Activated CD4-positive, alpha-beta T cell treated with anti-CD3 and anti-CD28 coated beads for 36 hours (primary cell): ENCODE measurements around the gene RFT1. TPM values are rescaled to one million over a fixed set of nuclear protein-coding genes. Genes with fewer than 3 reads are reported as not detected.

Source experiments
- ATAC-seq: fragments of 200-7000 bp; cut with Tn5 transposase; one replicate; pipeline ENCODE4 v1.10.0; 2021; ENCODE audit warnings: mild to moderate bottlenecking, moderate library complexity
- CTCF ChIA-PET: fragments of 350-600 bp; sonication (Branson Sonifier 250); formaldehyde crosslinking; loops from one replicate; lab custom pipeline; 2021; ENCODE audit warnings: antibody characterized with exemption; lab: Charles Lee
- POLR2A ChIA-PET: fragments of 350-600 bp; sonication (Branson Sonifier 250); formaldehyde crosslinking; loops from one replicate; lab custom pipeline; 2021; ENCODE audit warnings: antibody characterized with exemption, inconsistent platforms; lab: Charles Lee
- DNase-seq: peaks from one replicate; pipeline ENCODE4 v3.0.0-alpha.2; 2020
- H3K27ac Mint-ChIP-seq: one replicate; pipeline ENCODE4 v1.8.0; 2021; ENCODE audit warnings: mixed read lengths
- H3K27me3 Mint-ChIP-seq: one replicate; pipeline ENCODE4 v1.8.0; 2021; ENCODE audit warnings: mixed read lengths
- H3K36me3 Mint-ChIP-seq: one replicate; pipeline ENCODE4 v1.8.0; 2021; ENCODE audit warnings: low read depth, mixed read lengths
- H3K4me1 Mint-ChIP-seq: one replicate; pipeline ENCODE4 v1.8.0; 2021; ENCODE audit warnings: mixed read lengths
- H3K4me3 Mint-ChIP-seq: one replicate; pipeline ENCODE4 v1.8.0; 2021; ENCODE audit warnings: mild to moderate bottlenecking, moderate library complexity, mixed read lengths
- H3K9me3 Mint-ChIP-seq: one replicate; pipeline ENCODE4 v1.8.0; 2021; ENCODE audit warnings: low read depth, mixed read lengths
- intact Hi-C, 2 experiments: fragments of 100-400 bp; cut with DNase I in 1 of 2; cut with micrococcal nuclease in 1 of 2; formaldehyde crosslinking; loops; one replicate each; pipeline versions ENCODE4 v1.14.2 to v1.15.1; 2022 to 2024; cut with DNase I, micrococcal nuclease
- total RNA-seq, 2 experiments: library from RNA; stranded (reverse); gene quantifications; one replicate each; pipeline ENCODE4 v1.2.3, GENCODE V29; 2021

RFT1 gene
- total RNA-seq, 2 experiments from 2014 or later: 39.8 to 49.0 TPM

DNA sequence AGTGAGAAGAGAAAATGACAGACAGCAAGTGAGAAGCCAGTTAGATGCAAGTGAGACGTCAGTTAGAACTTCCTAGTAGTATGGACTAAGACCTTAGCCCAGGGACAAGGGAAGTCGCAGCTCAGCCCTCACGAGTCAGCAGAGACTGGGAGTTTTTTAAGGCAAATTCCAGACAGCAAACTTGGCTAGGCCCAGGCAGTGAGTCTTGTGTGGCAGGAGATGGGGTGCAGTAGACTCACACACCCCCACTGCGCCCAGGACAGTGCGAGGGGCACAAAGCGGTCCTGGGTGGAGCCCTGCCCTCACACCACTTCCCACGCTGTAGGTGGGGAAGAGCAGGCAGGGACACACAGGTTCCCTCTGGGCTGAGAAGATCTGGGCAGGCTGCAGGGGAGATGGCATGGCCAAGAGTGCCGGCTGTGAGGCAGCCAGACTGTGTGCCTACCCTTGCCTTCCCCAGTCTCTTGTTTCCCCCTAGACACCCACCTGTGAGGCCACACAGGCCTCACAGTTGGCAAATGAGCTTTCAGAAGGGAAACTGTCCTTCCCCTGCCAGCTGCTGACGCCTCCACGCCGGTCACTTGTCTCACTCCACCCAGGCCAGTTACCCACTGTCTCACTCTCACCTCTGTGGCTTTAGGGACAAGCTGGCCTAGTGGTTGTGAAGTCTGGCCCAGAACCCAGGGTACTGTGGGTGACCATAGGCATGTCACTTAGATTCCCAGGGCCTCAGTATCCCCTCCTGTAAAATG lies 17.1 kb upstream of the RFT1 start:
- no peak overlapping the region for H3K27ac Mint-ChIP-seq
- H3K9me3 Mint-ChIP-seq: no peaks in the 10 kb centered on the region
- ATAC-seq: no peak
- H3K4me3 Mint-ChIP-seq: no peak overlapping the region
- no peaks in the 10 kb centered on the region for H3K4me1 Mint-ChIP-seq
- no peak for DNase-seq
- intact Hi-C loops: no loop called here
- H3K27me3 Mint-ChIP-seq: no peaks in the 10 kb centered on the region
- ChIA-PET POLR2A (no interaction called here), CTCF (interaction anchor here (1.0 to 1.4 kb wide), 2 partner anchors 13 to 16 kb away, joined by 3 to 4 read pairs; no protein-coding TSS in a partner anchor)
- H3K36me3 Mint-ChIP-seq: no peaks in the 10 kb centered on the region

DNA sequence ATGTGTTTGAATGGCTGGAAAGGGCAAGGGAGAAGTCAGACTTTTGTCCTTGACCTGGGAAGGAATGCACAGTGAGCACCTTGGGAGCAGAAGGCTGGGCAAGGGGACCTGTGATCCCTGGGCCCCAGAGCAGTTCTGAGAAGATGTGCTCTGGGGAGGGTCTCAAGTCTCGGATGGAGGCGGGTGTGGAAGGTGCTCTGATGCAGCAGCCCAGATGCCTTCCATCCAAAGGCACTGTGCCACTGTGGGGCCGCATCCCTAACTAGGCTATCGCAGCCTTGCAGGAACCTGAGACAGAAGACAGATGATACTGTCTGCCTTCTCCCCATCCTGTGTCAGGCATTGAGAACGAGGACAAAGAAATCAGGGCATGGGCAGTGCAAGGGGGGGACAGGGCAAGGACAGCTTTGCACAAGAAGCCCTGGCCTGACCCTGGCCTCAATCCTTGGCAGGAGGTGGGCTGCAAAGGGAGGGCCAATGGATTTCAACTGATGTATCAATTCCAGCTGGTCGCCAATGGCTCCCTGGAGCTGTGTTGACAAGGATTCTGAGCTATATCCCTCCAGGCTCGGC lies 16.2 kb upstream of the RFT1 start:
- POLR2A ChIA-PET: no interaction called here
- DNase-seq (no peak), ATAC-seq (no peak)
- intact Hi-C loops: no loop called here
- H3K27ac Mint-ChIP-seq: no peak overlapping the region
- CTCF ChIA-PET: interaction anchor here (0.6 to 1.4 kb wide), 3 partner anchors 12 to 21 kb away, joined by 3 to 4 read pairs (median 3); no protein-coding TSS in a partner anchor
- no peaks in the 10 kb centered on the region for H3K36me3 Mint-ChIP-seq
- H3K4me3 Mint-ChIP-seq: no peak overlapping the region
- no peaks in the 10 kb centered on the region for H3K27me3 Mint-ChIP-seq
- no peaks in the 10 kb centered on the region for H3K4me1 Mint-ChIP-seq
- H3K9me3 Mint-ChIP-seq: no peaks in the 10 kb centered on the region

DNA sequence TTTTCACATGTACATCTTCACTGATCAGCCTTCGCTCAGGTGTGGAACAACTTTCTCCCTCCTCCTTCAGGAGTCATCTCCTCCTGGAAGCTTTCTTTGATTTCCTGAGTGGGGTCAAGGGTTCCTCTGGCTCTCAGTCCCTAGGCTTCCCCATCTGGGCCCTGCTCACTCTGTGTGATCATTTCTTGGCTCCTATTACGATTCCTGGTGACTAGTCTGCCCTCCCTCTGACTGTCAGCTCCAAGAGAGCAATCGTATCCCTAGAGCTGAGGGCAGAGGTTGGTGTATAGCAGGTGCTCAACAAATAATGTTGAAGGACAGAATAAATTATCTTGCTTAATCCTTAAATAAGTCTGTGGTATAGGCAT lies 15.5 kb upstream of the RFT1 start:
- POLR2A ChIA-PET: no interaction called here

DNA sequence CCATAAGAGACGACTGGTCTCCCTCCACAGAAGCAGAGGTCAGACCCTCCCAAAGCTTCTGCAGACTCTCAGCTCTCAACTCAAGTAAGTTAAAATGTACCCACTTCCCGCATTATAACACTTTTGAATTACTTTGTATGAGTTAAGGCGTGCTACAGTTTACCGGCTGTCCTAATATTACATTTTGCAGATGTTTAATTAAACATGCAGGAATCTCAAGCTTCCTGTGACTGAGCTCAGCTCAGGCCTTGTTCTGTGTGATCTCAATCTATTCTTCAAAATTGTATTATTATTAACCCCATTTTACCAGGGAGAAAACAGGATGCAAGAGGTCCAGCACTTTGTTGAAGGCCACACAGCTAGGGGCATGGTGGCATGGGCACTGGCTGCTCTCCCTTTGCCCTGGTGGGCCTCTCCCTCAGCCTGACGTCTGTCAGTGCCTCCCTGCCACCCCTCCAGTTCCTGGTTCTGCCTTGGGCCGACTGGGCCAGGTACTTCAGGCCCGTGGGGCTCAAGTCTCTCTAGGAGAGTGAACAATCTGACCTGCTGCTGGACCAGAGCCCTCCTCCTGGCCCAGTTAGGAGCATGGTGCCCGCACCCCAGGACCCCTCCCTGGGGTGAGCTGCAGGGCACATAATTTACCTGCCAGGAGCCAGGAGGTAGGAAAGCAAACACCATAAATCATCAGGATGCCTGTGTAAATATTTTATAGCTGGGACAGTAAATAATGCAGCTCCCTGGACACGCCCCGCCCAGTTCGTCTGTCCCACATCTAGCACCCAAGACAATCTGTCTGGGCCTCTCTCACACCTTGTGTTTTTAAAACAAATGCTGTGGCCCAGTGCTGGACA lies 14.9 kb upstream of the RFT1 start:
- H3K36me3 Mint-ChIP-seq: no peaks in the 10 kb centered on the region
- H3K4me1 Mint-ChIP-seq: no peaks in the 10 kb centered on the region
- intact Hi-C loops: no loop called here
- ATAC-seq: no peak
- no peak overlapping the region for H3K4me3 Mint-ChIP-seq
- no peak overlapping the region for H3K27ac Mint-ChIP-seq
- H3K27me3 Mint-ChIP-seq: no peaks in the 10 kb centered on the region
- DNase-seq: no peak
- ChIA-PET CTCF (interaction anchor here (0.8 to 1.2 kb wide), 5 partner anchors 9 to 88 kb away, joined by 3 to 4 read pairs (median 3); partner anchors contain the start of gene RFT1), POLR2A (no interaction called here)
- no peaks in the 10 kb centered on the region for H3K9me3 Mint-ChIP-seq

More for the DNA sequence above, 15.5 kb upstream of the RFT1 start:
- H3K4me1 Mint-ChIP-seq: no peaks in the 10 kb centered on the region
- ATAC-seq: no peak
- DNase-seq: no peak
- no peaks in the 10 kb centered on the region for H3K36me3 Mint-ChIP-seq
- H3K9me3 Mint-ChIP-seq: no peaks in the 10 kb centered on the region
- CTCF ChIA-PET: interaction anchor here (0.8 to 1.2 kb wide), 5 partner anchors 9 to 89 kb away, joined by 3 to 4 read pairs (median 3); partner anchors contain the start of gene RFT1
- no peaks in the 10 kb centered on the region for H3K27me3 Mint-ChIP-seq
- H3K27ac Mint-ChIP-seq: no peak overlapping the region
- intact Hi-C loops: no loop called here
- no peak overlapping the region for H3K4me3 Mint-ChIP-seq

DNA sequence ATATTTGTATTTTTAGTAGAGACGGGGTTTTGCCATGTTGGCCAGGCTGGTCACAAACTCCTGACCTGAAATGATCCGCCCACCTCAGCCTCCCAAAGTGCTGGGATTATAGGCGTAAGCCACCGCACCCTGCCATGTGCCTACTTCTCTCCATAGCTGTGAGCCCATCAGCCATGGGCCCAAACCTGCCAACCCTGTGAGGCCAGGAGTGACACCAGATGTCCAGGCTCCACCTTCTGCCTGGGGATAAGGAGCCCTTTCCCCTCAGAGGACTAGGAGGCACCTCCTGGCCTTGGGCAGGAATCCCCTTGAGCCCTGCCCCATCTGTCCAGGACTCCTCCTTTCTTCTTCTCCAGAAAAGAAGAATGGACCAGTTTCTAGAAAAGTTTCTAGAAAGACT lies 14.2 kb upstream of the RFT1 start:
- no peak for ATAC-seq
- no peak overlapping the region for H3K4me3 Mint-ChIP-seq
- intact Hi-C loops: no loop called here
- no peak overlapping the region for H3K27ac Mint-ChIP-seq
- H3K36me3 Mint-ChIP-seq: no peaks in the 10 kb centered on the region
- DNase-seq: no peak
- no peaks in the 10 kb centered on the region for H3K4me1 Mint-ChIP-seq
- ChIA-PET CTCF (interaction anchor here (1.1 to 1.2 kb wide), 3 partner anchors 10 to 87 kb away, joined by 3 to 4 read pairs (median 4); no protein-coding TSS in a partner anchor), POLR2A (no interaction called here)
- no peaks in the 10 kb centered on the region for H3K9me3 Mint-ChIP-seq
- no peaks in the 10 kb centered on the region for H3K27me3 Mint-ChIP-seq

- DNase-seq: no peak
- intact Hi-C loops: no loop called here
- Mint-ChIP-seq H3K27ac (no peak overlapping the region), H3K36me3 (no peaks in the 10 kb centered on the region), H3K27me3 (no peaks in the 10 kb centered on the region), H3K4me1 (no peaks in the 10 kb centered on the region), H3K9me3 (no peaks in the 10 kb centered on the region), H3K4me3 (no peak overlapping the region)
- no peak for ATAC-seq
- POLR2A ChIA-PET: no interaction called here
- CTCF ChIA-PET: interaction anchor here (1.1 to 1.2 kb wide), 2 partner anchors 9 to 29 kb away, joined by 3 to 4 read pairs; no protein-coding TSS in a partner anchor
These were observed 12.8 kb upstream of the RFT1 start for GRCh38 chr3:53142986-53143385.

GRCh38 chr3:53140847-53141845 lies 10.9 kb upstream of the RFT1 start:
- peak; percentile 96 for ATAC-seq
- Mint-ChIP-seq H3K4me3 (no peak overlapping the region), H3K27me3 (no peaks in the 10 kb centered on the region)

GRCh38 chr3:53139906-53140846 lies 9.9 kb upstream of the RFT1 start:
- no peaks in the 10 kb centered on the region for H3K4me1 Mint-ChIP-seq
- H3K27ac Mint-ChIP-seq: no peak overlapping the region
- ATAC-seq (no peak), DNase-seq (no peak)
- intact Hi-C loops: loop anchor here in 1 of 2 experiments (10.0 kb wide), 1 partner anchor 745 kb away; the partner anchor contains the start of gene ACTR8
- CTCF ChIA-PET: interaction anchor here (0.6 to 1.5 kb wide), 4 partner anchors 11 to 52 kb away, joined by 3 to 4 read pairs (median 4); no protein-coding TSS in a partner anchor
- H3K36me3 Mint-ChIP-seq: no peaks in the 10 kb centered on the region
- H3K9me3 Mint-ChIP-seq: no peaks in the 10 kb centered on the region
- POLR2A ChIA-PET: no interaction called here
- no peaks in the 10 kb centered on the region for H3K27me3 Mint-ChIP-seq
- no peak overlapping the region for H3K4me3 Mint-ChIP-seq

More at GRCh38 chr3:53140847-53141845, 10.9 kb upstream of the RFT1 start:
- intact Hi-C loops: no loop called here
- H3K36me3 Mint-ChIP-seq: no peaks in the 10 kb centered on the region
- H3K4me1 Mint-ChIP-seq: no peaks in the 10 kb centered on the region
- H3K9me3 Mint-ChIP-seq: no peaks in the 10 kb centered on the region
- no peak overlapping the region for H3K27ac Mint-ChIP-seq
- peak; percentile 44 for DNase-seq
- ChIA-PET POLR2A (no interaction called here), CTCF (interaction anchor here (0.6 to 1.5 kb wide), 6 partner anchors 16 to 56 kb away, joined by 3 to 4 read pairs (median 4); no protein-coding TSS in a partner anchor)

- no peaks in the 10 kb centered on the region for H3K4me1 Mint-ChIP-seq
- DNase-seq (no peak), ATAC-seq (no peak)
- intact Hi-C loops: loop anchor here in 1 of 2 experiments (10.0 kb wide), 1 partner anchor 747 kb away; the partner anchor contains the start of gene ACTR8
- no peaks in the 10 kb centered on the region for H3K9me3 Mint-ChIP-seq
- no peak overlapping the region for H3K4me3 Mint-ChIP-seq
- POLR2A ChIA-PET: interaction anchor here (0.7 kb wide), 1 partner anchor 19 kb away, joined by 6 read pairs; no protein-coding TSS in a partner anchor
- CTCF ChIA-PET: interaction anchor here (0.7 to 1.6 kb wide), 4 partner anchors 11 to 113 kb away, joined by 3 to 5 read pairs (median 4); no protein-coding TSS in a partner anchor
- no peaks in the 10 kb centered on the region for H3K36me3 Mint-ChIP-seq
- H3K27me3 Mint-ChIP-seq: no peaks in the 10 kb centered on the region
- H3K27ac Mint-ChIP-seq: no peak overlapping the region
These were observed 7.7 kb upstream of the RFT1 start for GRCh38 chr3:53137835-53138446.
